ENCODE results near the gene C1orf122. TPM values are rescaled to one million over a fixed set of nuclear protein-coding genes. Genes with fewer than 3 reads are reported as not detected.

Gene C1orf122
- polyA plus RNA-seq, 3 donors, result 19.3 to 32.5 (median 30.8) TPM

GRCh38 chr1:37854406-37854805, 46.8 kb downstream of the C1orf122 start:
- DNase-seq (ENCODE audit: extremely low read depth in 1 of 11, low read depth in 9 of 11, low spot score in 4 of 11), result no peak

Other genes with a start within 250 kb of the C1orf122 start
- gene GNL2, start 211.9 kb upstream of the C1orf122 start, polyA plus RNA-seq (ENCODE audit: insufficient read length in 3 of 3), result 10 to 100 TPM; 66.2 to 84.1 (median 74.9) TPM
- gene RSPO1, start 172.9 kb upstream of the C1orf122 start, polyA plus RNA-seq (ENCODE audit: insufficient read length in 3 of 3), result 1 to 10 TPM; 4.8 to 8.6 (median 8.3) TPM
- 10 to 100 TPM; 12.5 to 21.8 (median 21.3) TPM for gene CDCA8, start 115.3 kb upstream of the C1orf122 start, polyA plus RNA-seq (ENCODE audit: insufficient read length in 3 of 3)
- under 1 TPM; 0.10 to 0.36 (median 0.14) TPM for gene EPHA10, start 42.7 kb upstream of the C1orf122 start, polyA plus RNA-seq (ENCODE audit: insufficient read length in 3 of 3)
- 1 to 10 TPM; 2.8 to 4.7 (median 3.8) TPM for gene MANEAL, start 13.9 kb upstream of the C1orf122 start, polyA plus RNA-seq (ENCODE audit: insufficient read length in 3 of 3)
- 10 to 100 TPM; 11.8 to 14.8 (median 12.6) TPM for gene YRDC, start 418 bp downstream of the C1orf122 start, polyA plus RNA-seq (ENCODE audit: insufficient read length in 3 of 3)
- 1 to 10 TPM; 7.8 to 9.4 (median 8.9) TPM for gene MTF1, start 51.8 kb downstream of the C1orf122 start, polyA plus RNA-seq (ENCODE audit: insufficient read length in 3 of 3)
- gene INPP5B, start 139.3 kb downstream of the C1orf122 start, polyA plus RNA-seq (ENCODE audit: insufficient read length in 3 of 3), result 10 to 100 TPM; 16.4 to 20.3 (median 17.9) TPM
- gene SF3A3, start 182.2 kb downstream of the C1orf122 start, polyA plus RNA-seq (ENCODE audit: insufficient read length in 3 of 3), result 100 to 1,000 TPM in 2 of 3 donors, 10 to 100 TPM in 1; 90.5 to 111 (median 108) TPM
- gene FHL3, start 197.7 kb downstream of the C1orf122 start, polyA plus RNA-seq (ENCODE audit: insufficient read length in 3 of 3), result 10 to 100 TPM; 17.3 to 21.2 (median 18.9) TPM
- 10 to 100 TPM; 37.1 to 44.5 (median 42.3) TPM for gene UTP11, start 204.9 kb downstream of the C1orf122 start, polyA plus RNA-seq (ENCODE audit: insufficient read length in 3 of 3)
- 1 to 10 TPM in 1 of 3 donors, under 1 TPM in 2; 0.79 to 1.7 (median 0.91) TPM for gene POU3F1, start 239.0 kb downstream of the C1orf122 start, polyA plus RNA-seq (ENCODE audit: insufficient read length in 3 of 3)